HG03342 (cell line): ENCODE results near the gene SEC22A.

Experiments
- ATAC-seq: cut with Tn5 transposase; IDR thresholded peaks from one replicate; pipeline ENCODE4 v1.9.1; 2021; ENCODE audit warnings: mild to moderate bottlenecking, moderate library complexity; ENCODE audit not compliant: unreplicated experiment

Gene SEC22A

GRCh38 chr3:123301331-123302184 is 99.8 kb downstream of the SEC22A start:
- ATAC-seq, result no peak

GRCh38 chr3:123302961-123303360 is 101.2 kb downstream of the SEC22A start:
- no peak for ATAC-seq

- ATAC-seq, result no peak
Measured at GRCh38 chr3:123303976-123304560, 102.3 kb downstream of the SEC22A start.

- no peak for ATAC-seq
Measured at GRCh38 chr3:123305192-123305591, 103.4 kb downstream of the SEC22A start.

- ATAC-seq, result no peak
Measured at GRCh38 chr3:123307064-123307463, 105.3 kb downstream of the SEC22A start.

- ATAC-seq, result no peak
Measured at GRCh38 chr3:123310186-123310585, 108.4 kb downstream of the SEC22A start.

GRCh38 chr3:123310741-123311140 is 109.0 kb downstream of the SEC22A start:
- no peak for ATAC-seq

GRCh38 chr3:123311201-123311600 is 109.5 kb downstream of the SEC22A start:
- no peak for ATAC-seq

GRCh38 chr3:123312331-123313265 is 110.9 kb downstream of the SEC22A start:
- ATAC-seq, result no peak

GRCh38 chr3:123313889-123314288 is 112.1 kb downstream of the SEC22A start:
- no peak for ATAC-seq

GRCh38 chr3:123314359-123315270 is 112.9 kb downstream of the SEC22A start:
- ATAC-seq, result no peak

GRCh38 chr3:123315271-123315595 is 113.5 kb downstream of the SEC22A start:
- no peak for ATAC-seq

GRCh38 chr3:123317716-123318115 is 116.0 kb downstream of the SEC22A start:
- ATAC-seq, result no peak

GRCh38 chr3:123318374-123318773 is 116.6 kb downstream of the SEC22A start:
- no peak for ATAC-seq

GRCh38 chr3:123319760-123320159 is 118.0 kb downstream of the SEC22A start:
- no peak for ATAC-seq

- ATAC-seq, result no peak
Measured at GRCh38 chr3:123320221-123320620, 118.5 kb downstream of the SEC22A start.

- ATAC-seq, result no peak
Measured at GRCh38 chr3:123321806-123322205, 120.1 kb downstream of the SEC22A start.

- no peak for ATAC-seq
Measured at GRCh38 chr3:123322866-123323265, 121.1 kb downstream of the SEC22A start.
